ENCODE measurements around the gene KIF20B.

GRCh38 chr10:89697946-89698345 lies 3.4 kb upstream of the KIF20B start:
- TF ChIP-seq, protein P1, sequence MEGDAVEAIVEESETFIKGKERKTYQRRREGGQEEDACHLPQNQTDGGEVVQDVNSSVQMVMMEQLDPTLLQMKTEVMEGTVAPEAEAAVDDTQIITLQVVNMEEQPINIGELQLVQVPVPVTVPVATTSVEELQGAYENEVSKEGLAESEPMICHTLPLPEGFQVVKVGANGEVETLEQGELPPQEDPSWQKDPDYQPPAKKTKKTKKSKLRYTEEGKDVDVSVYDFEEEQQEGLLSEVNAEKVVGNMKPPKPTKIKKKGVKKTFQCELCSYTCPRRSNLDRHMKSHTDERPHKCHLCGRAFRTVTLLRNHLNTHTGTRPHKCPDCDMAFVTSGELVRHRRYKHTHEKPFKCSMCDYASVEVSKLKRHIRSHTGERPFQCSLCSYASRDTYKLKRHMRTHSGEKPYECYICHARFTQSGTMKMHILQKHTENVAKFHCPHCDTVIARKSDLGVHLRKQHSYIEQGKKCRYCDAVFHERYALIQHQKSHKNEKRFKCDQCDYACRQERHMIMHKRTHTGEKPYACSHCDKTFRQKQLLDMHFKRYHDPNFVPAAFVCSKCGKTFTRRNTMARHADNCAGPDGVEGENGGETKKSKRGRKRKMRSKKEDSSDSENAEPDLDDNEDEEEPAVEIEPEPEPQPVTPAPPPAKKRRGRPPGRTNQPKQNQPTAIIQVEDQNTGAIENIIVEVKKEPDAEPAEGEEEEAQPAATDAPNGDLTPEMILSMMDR (conservative IDR thresholded peaks at IDR 0.05), result no peak
- TF ChIP-seq EZH2 (IDR thresholded peaks at IDR 0.05; ENCODE audit: low read depth), result no peak
